GM21390 (cell line): Measurements from ENCODE around the gene LYST.
"Not testable (repeated sequence)": the region's sequence is repeated elsewhere in the genome, so short reads cannot be mapped to it uniquely, and the experiment has no call there.

ENCODE experiments used
- ATAC-seq: cut with Tn5 transposase; IDR thresholded peaks from one replicate; pipeline ENCODE4 v1.9.1; 2021; ENCODE audit not compliant: unreplicated experiment

LYST gene

GRCh38 chr1:235859789-235860188 is 6.9 kb downstream of the LYST start:
- no peak for ATAC-seq

GRCh38 chr1:235858766-235859165 is 7.9 kb downstream of the LYST start:
- no peak for ATAC-seq

GRCh38 chr1:235857756-235858155 is 8.9 kb downstream of the LYST start:
- ATAC-seq = no peak

- peak; percentile 72 for ATAC-seq
These were observed 10.8 kb downstream of the LYST start for GRCh38 chr1:235855811-235856429.

GRCh38 chr1:235854347-235854746 is 12.4 kb downstream of the LYST start:
- ATAC-seq = no peak

- no peak for ATAC-seq
These were observed 13.1 kb downstream of the LYST start for GRCh38 chr1:235853653-235854052.

- ATAC-seq = no peak
These were observed 13.8 kb downstream of the LYST start for GRCh38 chr1:235852887-235853286.

- no peak for ATAC-seq
These were observed 14.8 kb downstream of the LYST start for GRCh38 chr1:235851939-235852338.

GRCh38 chr1:235848251-235848650 is 18.5 kb downstream of the LYST start:
- not testable (repeated sequence) for ATAC-seq

- not testable (repeated sequence) for ATAC-seq
These were observed 21.0 kb downstream of the LYST start for GRCh38 chr1:235845656-235846107.

GRCh38 chr1:235844776-235845175 is 21.9 kb downstream of the LYST start:
- no peak for ATAC-seq

- no peak for ATAC-seq
These were observed 23.2 kb downstream of the LYST start for GRCh38 chr1:235843461-235843961.

GRCh38 chr1:235841938-235842545 is 24.7 kb downstream of the LYST start:
- ATAC-seq = peak; percentile 81

GRCh38 chr1:235838021-235838420 is 28.7 kb downstream of the LYST start:
- ATAC-seq = no peak

GRCh38 chr1:235835226-235835625 is 31.5 kb downstream of the LYST start:
- no peak for ATAC-seq

GRCh38 chr1:235834620-235835019 is 32.1 kb downstream of the LYST start:
- no peak for ATAC-seq

- ATAC-seq = no peak
These were observed 34.7 kb downstream of the LYST start for GRCh38 chr1:235832011-235832410.

GRCh38 chr1:235831148-235831547 is 35.6 kb downstream of the LYST start:
- ATAC-seq = peak; percentile 87

GRCh38 chr1:235826102-235826854 is 40.4 kb downstream of the LYST start:
- no peak for ATAC-seq

- ATAC-seq = no peak
These were observed 41.5 kb downstream of the LYST start for GRCh38 chr1:235825229-235825628.

- no peak for ATAC-seq
These were observed 43.0 kb downstream of the LYST start for GRCh38 chr1:235823684-235824083.

- ATAC-seq = no peak
These were observed 44.0 kb downstream of the LYST start for GRCh38 chr1:235822685-235823084.
